ENCODE measurements around the gene C1orf52. TPM values are rescaled to one million over a fixed set of nuclear protein-coding genes. Genes with fewer than 3 reads are reported as not detected.

C1orf52 gene
- total RNA-seq (2022; extraction: Qiagen RNA extraction): 17.3 to 20.6 TPM (median 20.0 TPM) in 5 replicates

DNA sequence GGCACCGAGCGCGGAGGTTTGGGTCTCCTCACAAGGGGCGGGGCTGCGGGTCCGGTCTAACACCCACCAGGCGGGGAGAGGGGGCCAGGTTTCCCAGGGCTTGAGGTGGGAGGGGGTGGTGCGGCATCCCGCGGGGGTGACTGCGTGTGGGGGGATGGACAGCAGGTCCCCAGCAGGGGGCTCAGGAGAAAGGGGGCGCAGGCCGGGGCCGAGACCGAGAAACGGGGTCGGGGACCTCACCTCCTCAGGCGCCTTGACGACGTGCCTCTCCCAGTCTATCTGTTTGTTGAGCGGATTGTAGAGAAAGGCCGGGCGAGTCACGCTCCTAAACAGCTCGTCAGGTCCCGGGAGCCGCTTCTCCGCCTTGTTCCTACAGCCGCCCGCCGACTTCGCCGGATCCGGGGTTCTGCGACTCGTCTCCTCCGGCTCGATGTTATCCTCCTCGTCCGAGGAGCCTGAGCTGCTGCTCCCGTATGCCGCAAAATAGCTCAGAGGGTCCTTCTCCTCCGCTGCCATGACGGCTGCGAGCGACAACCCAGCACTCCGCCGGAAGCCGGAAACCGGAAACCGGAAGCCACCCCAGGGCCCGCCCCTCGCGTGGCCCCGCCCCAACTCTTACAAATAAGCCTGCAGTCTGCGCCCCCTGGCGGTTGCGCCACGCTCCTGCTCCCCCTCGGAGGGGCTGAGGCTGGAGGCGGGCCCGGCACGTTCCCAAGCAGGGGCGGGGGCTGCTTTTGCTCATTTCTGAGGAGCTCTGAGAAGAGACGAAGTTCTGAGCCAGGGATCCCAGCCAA is at the start of gene C1orf52:
C1orf52 (minus strand) TSS at position 545 of the 794 bp plus-strand sequence; CDS start at position 516, 29 bp downstream.

GRCh38 chr1:85276215-85276977 is 16.9 kb upstream of the C1orf52 start, which contains the start of gene BCL10:
BCL10 (minus strand) TSS chr1:85276632; CDS start chr1:85276352, 280 bp downstream.

GRCh38 chr1:85200463-85201339 is 58.8 kb downstream of the C1orf52 start, which contains the start of gene SYDE2:
SYDE2 (minus strand) TSS chr1:85201016; CDS start chr1:85200996, 20 bp downstream.

Other genes starting within 250 kb of the C1orf52 start
- gene MCOLN3, start 211.2 kb downstream of the C1orf52 start, total RNA-seq (2022; extraction: Qiagen RNA extraction): 3.5 to 4.4 TPM (median 3.8 TPM) in 5 replicates
- gene SYDE2, start 58.6 kb downstream of the C1orf52 start, total RNA-seq (2022; extraction: Qiagen RNA extraction): 0.54 to 1.2 TPM (median 1.0 TPM) in 5 replicates
- gene BCL10, start 17.0 kb upstream of the C1orf52 start, total RNA-seq (2022; extraction: Qiagen RNA extraction): 12.2 to 15.1 TPM (median 13.0 TPM) in 5 replicates
- gene DDAH1, start 205.5 kb upstream of the C1orf52 start, total RNA-seq (2022; extraction: Qiagen RNA extraction): 6.4 to 8.7 TPM (median 7.6 TPM) in 5 replicates